ENCODE data around the gene KLF9.

KLF9 gene

DNA sequence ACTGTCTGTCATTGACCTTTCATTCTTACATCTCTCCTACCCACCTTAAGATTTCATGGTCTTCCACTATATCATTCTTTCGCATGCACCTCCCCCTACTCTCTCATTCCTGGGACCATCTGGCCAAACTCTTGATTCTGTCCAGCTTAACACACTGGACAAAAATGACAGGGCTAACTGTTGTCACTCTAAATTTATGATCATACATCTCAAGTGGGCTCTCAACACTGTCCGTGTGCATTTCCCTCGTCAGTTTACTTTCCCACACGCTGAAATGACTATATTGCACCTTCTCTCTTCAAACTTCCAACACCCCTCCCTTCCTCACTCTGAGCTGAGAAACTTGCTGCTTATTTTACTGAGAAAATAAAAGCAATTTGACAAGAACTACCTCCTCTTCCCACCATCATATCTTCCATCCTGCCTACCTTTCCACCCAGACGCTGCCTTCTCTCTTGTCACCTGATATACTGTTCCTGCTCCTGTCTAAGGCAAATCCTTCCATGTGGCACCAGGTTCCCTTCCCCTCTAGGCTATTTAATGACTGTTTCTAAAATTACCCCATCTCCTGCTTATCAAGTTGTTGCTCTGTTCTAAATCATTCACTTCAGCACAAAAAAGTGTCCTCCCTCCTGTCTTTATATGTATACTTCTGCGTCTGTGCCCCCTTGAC is 8.1 kb upstream of the KLF9 start:
- DNase-seq (ENCODE audit: low read depth in 2 of 2): no peak

DNA sequence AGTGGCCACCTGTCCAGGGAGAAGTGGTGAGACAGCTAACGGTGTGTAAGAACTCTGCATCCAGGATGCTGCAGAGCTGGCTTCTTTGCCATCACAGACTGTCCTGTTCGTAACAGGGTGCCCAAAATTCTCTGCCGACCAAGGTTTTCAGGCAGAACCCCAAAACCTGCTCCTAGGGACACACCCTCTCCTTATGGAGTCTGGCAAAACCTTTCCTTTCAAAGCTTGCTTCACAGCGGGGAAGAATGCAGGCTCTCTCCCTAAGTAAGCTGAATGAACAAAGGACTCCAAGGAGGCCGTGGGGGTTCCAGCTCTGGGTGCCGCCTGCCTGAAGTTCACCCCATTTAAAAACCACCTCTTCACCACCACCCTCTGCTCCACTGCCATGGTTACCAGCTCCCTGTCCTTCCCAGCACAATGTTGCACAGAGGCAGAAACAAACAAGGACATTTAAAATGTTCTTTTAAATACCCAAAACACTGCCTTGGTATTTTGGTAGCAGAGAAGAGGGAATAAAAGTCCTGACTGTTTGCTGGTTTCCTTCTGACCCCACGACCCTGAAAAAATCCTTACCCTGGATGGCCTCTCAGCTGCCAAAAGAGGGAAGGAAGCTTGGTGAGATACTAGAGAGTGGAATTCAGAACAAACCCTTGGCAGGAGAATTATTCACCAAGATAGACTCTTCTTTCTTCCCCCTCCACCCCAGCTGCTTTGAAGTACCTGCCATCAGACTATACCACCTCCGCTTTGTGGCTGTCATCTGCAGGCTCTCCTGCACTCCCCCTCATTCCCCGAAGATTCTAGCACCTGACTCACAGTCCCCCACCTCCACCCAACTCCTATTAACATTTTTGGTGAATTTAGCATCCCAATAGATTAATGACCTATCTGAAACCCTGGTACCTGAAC is 7.1 kb upstream of the KLF9 start:
- DNase-seq (ENCODE audit: low read depth in 2 of 2): peak in 1 of 2 donors; percentile 40

DNA sequence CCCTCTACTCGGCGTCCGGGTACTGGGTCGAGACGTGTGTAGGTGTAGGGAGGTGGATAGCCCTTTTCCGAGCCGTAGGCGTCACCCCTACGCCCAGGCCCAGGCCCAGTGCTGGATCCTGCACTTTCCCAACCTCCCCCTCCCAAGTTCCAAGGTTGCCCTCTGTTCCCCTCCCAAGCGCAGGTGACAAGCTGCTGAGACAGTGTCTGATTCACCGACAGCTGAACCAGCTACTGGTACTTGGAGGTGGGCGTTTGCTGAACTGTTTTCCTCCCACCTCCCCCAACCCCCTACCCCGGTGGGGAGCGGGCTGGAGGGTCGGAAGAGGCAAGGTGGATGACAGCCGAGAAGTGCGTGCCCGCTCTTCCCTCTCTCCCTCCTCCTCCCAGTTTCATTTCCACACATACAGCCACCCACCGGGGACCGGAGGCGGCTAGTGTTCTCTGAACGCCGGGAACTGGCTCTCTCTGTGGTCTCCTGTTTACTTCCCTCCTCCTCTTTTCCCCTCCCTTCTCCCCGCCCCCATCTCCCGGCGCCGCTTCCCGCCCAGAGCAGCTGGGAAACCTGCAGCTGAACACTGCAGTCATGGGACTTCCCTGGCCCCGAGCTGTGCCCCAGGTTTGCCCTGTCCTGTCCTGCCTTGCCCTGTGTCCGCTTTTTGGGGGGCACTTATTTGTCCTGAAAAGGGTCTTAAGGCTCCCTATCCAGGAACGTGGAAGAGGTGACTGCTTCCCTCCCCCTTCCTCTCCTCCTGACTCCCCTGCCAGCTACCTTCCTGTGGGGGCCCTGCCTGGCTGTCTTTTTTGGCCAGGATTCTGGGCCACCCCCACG is 6.2 kb upstream of the KLF9 start:
- peak; percentile 28 to 54 for DNase-seq (ENCODE audit: low read depth in 2 of 2)

DNA sequence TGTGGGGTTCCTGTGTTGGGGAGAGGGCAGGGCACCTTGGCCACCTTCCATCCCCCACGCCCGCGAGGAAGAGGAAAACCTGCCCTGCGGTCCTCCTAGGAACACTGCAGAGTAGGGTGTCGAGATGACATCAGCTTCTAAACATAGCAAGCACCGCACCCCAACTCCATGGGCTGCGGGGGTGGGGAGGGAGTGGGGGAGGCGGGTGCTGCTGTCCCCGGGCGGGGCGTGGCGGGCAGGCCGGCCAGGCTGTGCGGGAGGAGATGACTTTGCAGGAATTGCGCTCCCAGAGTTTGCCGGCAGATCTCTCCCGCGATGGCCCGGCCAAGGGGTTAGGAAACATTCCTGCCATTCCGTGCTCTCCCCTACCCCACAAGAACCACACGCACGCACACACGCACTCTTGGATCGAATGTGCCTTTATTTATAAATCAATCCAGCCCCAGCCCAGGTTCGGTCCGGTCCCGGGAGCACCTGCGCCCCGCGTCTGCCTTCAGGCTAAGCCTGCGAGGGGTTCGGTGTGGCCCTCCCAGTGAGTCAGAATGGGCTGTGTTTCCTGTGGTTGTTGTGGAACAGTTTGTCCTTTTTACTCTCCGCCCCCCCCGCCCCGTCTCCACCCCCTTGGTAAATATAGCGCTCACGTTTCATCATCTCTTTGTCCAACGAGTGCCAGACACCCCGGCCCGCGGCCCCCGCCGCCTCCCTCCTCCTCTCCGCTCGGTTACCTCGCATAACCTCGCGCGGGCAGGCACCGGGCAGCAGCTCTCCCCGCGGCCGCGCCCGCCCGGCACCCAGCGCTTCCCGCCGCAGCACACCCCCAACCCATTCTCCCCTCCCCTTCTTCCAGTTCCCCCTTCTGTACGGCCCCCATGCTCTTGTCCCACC is 5.3 kb upstream of the KLF9 start:
- peak; percentile 68 to 74 for DNase-seq (ENCODE audit: low read depth in 2 of 2)

DNA sequence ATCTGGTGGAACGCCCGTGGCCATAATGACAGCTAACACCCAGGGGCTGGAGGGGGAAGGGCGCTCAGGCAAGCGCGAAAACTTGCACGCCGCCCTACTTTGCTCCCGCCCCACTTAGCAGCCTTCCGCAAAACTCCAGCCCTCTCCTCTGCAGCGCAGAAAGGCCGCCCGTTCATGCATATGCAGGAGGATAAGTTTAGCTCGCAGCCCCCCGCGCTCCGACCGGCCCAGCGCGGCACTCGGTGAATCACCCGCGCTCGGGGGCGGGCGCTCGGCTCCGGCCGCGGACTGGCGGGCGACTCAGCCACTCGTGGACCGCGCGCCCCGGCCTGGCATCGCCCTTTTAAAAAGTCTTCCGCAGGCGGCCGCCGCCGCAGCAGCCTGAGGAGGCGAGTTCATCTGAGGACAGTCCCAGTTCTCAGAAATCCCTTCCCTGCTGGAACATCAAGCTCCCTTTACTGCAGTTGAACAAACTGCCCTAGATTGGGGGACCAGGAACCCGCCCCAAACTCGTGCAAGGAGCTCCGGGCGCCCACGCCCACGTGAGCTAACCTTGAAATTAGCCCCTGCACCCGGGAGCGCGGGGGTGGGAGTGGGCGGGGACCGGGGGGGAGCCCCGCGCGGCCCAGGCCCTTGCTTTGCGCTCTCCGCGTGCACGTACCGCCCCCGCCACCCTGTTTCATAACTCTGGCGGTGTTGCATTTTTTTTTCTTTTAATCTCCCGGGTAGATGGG is 4.5 kb upstream of the KLF9 start:
- DNase-seq (ENCODE audit: low read depth in 2 of 2): peak; percentile 70 to 77

DNA sequence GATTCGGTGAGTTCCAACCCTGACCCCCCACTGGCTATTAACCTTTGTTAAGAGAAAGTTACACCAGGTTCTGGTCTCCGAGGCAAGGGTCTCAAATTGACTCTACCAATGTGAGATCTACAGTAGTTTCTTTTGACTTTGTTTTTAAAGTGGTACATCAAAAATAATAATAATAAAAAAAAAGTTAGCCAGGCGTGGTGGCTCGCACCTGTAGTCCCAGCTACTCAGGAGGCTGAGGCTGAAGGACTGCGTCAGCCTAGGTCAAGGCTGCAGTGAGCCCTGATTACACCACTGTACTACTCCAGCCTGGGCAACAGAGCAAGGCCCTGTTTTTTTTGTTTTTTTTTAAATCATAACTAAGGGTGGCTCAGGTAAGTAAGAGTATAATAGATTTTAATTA is 1.0 kb upstream of the KLF9 start:
- no peak for DNase-seq (ENCODE audit: low read depth in 2 of 2)

DNA sequence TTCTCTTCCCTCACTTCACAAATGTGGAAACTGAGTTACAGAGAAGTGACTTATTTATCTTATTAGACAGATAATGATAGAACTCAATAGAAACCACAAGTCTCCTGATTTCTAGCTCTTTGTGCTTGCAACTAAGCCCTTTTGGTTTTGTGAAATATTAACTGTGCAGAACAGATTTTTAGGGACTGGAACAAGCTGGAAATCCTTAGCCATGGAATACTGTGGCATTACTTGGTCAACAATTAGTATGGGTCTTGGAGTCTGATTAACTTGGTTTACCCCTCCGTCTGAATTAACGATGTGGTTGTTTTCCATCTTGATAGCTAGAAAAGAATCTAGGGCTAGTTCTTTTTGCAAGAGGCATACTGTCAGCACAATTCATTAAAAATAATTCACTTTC is 584 bp upstream of the KLF9 start:
- no peak for DNase-seq (ENCODE audit: low read depth in 2 of 2)

DNA sequence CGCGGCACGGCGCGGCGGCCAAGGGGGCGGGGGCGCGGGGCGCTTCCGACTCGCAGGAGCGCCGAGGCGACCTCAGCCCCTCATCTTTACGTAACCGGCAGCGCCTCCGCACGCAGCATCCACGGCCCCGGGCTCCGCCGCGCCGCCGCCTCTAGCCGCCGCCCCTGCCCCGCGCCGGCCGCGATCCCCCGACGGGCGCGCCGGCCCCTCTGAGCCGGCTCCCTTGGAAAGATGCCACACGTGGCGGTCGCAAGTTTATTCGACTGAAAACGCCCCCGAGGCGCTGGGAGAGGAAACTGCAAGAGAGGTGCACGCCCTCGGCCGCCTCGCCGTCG is 1.0 kb downstream of the KLF9 start:
- DNase-seq (ENCODE audit: low read depth in 2 of 2): peak in 1 of 2 donors; percentile 46

DNA sequence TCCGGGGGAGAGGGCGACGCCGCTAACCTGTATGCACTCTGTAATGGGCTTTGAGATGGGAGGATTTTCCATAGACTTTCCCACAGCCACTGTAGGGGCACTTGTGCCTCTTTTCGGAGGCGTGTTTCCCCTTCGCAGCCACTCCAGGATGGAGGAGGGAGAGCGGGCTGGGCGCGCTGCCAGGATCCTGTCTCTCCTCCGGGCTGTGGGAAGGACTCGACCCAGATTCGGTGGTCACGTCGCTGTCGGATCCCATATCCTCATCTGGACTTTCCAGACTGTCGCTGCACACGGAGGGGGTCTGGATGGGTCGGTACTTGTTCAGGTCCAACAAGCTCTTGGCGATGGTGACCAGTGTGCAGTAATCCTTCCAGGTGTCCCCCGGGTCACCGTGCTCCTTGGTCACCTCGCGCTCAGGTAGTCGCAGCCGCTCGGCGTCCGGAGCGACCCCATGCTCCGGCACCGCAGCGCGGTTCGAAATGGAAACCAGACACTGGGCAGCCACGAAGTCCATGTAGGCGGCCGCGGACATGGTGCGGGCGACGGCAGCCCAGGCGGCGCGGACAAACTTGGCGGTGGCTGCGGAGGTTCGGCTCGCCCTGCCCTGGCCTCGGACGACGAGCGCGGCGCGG is 1.5 kb downstream of the KLF9 start:
- peak; percentile 15 to 25 for DNase-seq (ENCODE audit: low read depth in 2 of 2)

DNA sequence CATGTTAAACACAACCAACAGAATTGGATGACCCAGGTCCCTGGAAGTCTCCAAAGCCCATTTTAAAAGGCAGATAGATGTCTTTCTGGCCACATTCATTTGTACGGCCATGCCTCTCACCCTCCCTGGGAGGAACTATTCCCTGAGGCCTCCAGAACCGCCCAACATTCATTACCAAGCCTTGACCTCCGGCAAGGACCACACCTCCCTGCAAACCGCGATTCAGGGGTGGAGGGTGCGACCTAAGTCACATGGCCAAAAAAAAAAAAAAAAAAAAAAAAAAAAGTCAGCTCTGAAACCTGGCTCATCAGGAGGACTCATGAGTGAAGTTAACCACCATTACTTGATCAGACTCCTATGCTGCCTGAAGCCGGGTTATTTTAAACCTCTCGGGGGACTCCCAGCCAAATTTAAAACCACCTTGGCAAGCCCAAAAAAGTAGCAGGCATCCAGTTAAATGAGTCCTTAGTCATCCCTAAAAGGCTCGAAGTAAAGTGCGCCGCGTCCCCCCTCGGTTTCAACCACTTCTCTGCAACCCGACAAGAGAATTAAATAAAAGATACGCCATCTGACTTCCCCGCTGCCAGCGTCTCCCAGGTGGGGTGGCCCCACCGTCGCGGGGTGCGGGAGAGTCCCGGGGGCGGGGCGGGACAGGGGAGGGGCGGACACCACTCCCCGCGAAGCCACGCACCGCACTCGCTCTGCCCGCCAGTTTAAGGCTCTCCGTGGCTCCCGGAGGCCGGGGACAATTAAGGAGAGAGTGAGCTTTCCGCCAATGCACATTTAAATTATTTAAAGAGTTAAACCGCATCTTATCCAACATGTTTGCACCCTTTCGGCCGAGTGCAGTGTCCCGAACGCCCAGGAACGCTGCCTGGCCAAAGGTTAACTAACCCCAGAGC is 2.3 kb downstream of the KLF9 start:
- peak; percentile 52 to 54 for DNase-seq (ENCODE audit: low read depth in 2 of 2)

DNA sequence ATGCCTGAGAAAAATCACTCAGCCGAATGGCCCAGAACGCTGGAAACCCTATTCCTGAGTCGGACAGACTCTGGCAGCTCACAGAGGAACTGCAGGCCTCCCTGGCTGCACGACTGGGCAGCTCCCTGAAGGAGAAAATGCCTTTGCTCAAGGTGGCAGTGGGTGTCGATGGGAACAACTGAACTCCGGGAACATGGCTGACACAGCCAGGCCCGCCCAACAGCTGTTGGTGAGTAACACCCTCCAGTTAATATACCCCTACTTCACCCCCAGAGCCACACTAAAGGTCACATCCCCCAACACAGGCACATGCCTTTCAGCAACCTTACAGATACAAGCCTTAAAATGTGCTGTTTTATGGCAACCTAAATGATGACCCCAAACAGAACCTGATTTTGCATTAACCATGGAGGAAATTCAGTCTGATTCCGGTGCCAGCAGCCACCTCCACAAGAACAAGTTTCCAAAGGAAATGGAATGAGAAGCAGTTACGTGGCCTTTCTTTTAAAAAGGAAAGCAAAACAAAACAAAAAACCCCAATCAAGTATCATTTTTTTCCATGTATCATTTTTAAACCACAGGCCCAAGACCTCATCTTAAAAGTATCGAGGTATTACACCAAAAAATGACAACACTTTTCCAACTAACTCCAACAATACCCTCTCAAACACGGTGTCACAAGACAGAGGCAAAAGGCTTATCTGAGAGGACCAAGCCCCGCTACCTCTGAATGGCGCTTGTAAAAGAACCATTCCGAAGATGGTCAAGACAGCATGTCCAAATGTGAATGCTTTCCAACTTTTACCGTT is 3.1 kb downstream of the KLF9 start:
- DNase-seq (ENCODE audit: low read depth in 2 of 2): peak; percentile 22 to 32

DNA sequence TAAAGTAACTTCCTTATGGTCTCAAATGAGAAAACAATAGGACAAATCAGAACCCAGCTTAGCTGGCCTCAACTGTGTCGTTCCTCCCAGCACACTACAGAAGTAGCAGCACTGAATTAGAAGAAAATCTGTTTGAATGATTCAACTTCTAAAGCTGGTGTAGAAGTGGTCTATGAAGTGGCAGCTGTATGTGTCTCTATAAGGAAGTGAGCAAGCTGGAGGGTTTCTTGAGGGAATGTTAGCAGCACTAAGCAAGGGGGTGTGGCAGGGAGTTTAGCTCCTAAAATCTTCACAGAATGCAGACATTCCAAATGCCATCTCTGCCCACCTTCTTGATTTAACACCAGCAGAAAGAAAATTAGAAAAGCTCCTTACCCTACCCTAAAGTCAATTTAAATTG is 4.1 kb downstream of the KLF9 start:
- DNase-seq (ENCODE audit: low read depth in 2 of 2): no peak

DNA sequence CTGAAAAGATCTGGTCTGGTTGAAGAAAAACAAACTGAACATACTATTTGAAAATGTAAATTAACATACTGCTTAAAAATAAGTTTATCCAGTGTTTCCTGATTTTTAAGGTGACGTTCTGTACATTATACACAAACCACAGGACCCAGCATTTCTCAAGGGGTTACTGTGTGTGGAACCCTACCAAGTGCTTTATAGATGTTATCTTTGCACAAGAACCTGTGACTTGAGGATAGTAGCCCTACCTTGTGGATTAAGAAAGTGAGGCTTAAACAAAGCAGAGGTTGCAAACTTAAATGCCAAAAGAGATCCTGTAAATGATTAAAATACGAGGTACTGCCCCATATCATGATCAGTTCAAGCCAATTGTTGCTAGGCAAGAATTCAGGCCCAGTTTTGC is 4.7 kb downstream of the KLF9 start:
- no peak for DNase-seq (ENCODE audit: low read depth in 2 of 2)

DNA sequence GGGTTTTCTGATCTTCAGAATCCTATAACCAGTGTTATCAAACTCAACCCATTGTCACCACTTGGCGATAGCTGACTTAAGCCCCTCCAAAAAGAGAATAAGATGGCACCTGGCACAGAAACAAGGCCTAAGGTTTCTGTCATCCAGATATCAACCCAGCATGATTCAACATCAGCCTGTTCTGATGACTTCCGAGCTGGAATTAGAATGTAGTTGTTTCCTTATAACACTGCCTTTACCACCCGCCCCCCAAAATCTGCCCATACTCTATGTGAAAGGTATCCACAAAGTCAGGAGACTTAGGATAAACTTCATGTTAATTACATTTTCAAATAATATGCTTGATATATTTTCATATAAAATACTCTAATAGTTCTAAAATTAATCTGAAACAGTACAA is 5.2 kb downstream of the KLF9 start:
- DNase-seq (ENCODE audit: low read depth in 2 of 2): no peak

DNA sequence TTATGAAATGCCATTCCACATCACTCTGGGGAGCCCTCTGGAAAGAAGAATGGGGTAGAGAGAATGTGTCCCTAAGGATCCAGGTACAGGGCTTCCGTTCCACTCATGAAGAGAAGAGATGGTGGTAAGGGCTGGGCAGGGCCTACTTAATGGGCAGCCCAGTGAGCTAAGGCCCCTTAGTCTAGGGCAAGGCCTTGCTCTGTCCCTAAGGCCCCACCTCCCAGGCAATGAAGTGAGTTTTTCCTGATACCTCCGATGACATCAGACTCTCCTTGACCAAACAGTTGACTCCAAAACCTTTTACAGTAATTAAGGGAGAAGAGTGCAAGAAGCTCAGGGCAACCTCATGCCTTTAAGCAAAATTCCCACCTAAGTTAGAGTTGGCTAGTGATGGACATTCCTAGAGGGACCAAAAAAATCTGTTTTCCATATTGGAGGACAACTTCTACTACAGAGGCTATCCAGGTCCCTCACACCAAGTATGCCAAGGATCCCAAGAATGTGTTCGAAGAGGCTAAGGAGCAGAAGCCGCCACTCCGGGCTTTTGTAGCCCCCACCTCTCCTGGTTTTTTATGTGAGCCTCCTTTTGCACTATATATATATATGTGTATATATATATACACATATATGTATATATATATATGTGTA is 5.9 kb downstream of the KLF9 start:
- DNase-seq (ENCODE audit: low read depth in 2 of 2): no peak

DNA sequence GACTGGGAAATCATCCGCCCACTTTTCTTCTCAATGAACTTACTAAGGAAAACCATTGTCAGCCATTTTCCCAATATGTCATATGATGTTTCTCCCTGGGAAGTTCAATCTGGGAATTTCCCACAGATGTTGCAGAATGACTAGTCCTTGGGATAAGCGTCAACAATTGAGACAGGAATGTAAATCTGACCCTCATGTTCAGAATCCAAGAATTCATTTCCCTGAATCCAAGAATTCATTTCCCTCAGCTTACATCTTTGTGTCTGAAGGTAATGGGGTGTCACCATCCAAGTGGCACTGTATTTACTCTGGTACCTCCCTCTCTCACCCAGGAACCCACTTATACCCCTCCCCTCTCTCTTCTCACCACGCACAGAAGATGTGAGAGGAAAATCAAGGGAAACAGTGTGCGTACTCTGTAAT is 7.4 kb downstream of the KLF9 start:
- no peak for DNase-seq (ENCODE audit: low read depth in 2 of 2)

DNA sequence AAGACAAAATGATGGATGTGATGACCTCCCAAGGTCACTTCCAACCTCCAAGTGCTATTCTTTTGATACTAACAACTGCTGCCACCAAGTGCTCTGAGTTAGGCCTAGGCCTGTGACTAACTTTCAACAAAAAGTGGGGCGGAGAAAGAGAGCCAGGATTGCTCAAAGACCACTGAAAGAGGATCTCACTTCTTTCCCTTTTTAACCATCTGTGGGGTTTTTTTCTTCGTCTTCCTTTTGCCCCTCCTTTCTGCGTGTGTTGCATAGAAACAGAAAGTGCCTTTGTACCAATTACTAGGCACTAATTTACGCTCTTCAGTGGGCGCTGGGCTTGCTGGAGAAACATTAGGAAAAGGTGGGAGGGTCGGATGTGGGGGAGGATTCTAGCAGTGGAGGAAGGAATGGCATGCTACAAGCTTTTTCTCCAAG is 8.0 kb downstream of the KLF9 start:
- peak in 1 of 2 donors; percentile 15 for DNase-seq (ENCODE audit: low read depth in 2 of 2)

Data from activated CD4-positive, alpha-beta T cell treated with anti-CD3 and anti-CD28 coated beads for 24 hours (primary cell).